Esophagus squamous epithelium (tissue), 4 donors: ENCODE results near the gene RNF181.
"Not testable (repeated sequence)": the region's sequence is repeated elsewhere in the genome, so short reads cannot be mapped to it uniquely, and the experiment has no call there.

Source experiments
- POLR2A ChIP-seq, 4 donors: fragments of 450-650 bp; IDR thresholded peaks; one replicate each; pipeline ENCODE4 v1.6.1; 2017; ENCODE audit warnings: antibody characterized with exemption in 4 of 4, mild to moderate bottlenecking in 4 of 4, moderate library complexity in 3 of 4
- TF ChIP-seq, protein P1 (sequence below), 6 experiments: fragments of 450-650 bp in 4 of 6; fragments of 200-600 bp in 2 of 6; sonication (generic) in 2 of 6; IDR thresholded peaks; one replicate each; pipeline ENCODE4 v1.5.1; 2016 to 2019; ENCODE audit warnings: antibody characterized with exemption in 6 of 6, mild to moderate bottlenecking in 4 of 6, moderate library complexity in 4 of 6

DNA sequence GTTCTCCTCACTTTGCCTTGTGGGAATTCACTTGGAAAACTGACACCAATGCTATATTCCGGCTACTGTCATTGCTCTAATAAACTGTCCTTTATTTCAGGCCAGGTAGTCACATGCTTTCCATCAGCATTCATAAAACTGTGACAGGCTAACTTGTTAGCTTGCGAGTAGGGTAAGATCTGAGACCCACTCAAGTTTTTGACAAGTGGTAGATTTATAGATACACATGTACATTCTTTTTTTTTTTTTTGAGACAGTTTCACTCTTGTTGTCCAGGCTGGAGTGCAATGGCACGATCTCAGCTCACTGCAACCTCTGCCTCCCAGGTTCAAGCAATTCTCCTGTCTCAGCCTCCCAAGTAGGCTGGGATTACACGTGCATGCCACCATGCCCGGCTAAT lies 22.2 kb downstream of the RNF181 start:
- TF ChIP-seq, protein P1, sequence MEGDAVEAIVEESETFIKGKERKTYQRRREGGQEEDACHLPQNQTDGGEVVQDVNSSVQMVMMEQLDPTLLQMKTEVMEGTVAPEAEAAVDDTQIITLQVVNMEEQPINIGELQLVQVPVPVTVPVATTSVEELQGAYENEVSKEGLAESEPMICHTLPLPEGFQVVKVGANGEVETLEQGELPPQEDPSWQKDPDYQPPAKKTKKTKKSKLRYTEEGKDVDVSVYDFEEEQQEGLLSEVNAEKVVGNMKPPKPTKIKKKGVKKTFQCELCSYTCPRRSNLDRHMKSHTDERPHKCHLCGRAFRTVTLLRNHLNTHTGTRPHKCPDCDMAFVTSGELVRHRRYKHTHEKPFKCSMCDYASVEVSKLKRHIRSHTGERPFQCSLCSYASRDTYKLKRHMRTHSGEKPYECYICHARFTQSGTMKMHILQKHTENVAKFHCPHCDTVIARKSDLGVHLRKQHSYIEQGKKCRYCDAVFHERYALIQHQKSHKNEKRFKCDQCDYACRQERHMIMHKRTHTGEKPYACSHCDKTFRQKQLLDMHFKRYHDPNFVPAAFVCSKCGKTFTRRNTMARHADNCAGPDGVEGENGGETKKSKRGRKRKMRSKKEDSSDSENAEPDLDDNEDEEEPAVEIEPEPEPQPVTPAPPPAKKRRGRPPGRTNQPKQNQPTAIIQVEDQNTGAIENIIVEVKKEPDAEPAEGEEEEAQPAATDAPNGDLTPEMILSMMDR (IDR thresholded peaks at IDR 0.05) = not testable (repeated sequence)
- not testable (repeated sequence) for TF ChIP-seq POLR2A (IDR thresholded peaks at IDR 0.05)
